GM18526 (cell line): ENCODE measurements around the gene BTC.

ENCODE experiments used
- POLR2A ChIP-seq: IDR thresholded peaks from 3 replicates; pipeline ENCODE4 v1.6.1; 2011; ENCODE audit not compliant: insufficient read length; ENCODE audit errors: extremely low read depth

Gene BTC

GRCh38 chr4:74772106-74772505 lies 22.2 kb downstream of the BTC start:
- no peak for TF ChIP-seq POLR2A

GRCh38 chr4:74770226-74770910 lies 24.0 kb downstream of the BTC start:
- TF ChIP-seq POLR2A: no peak

GRCh38 chr4:74768857-74769525 lies 25.3 kb downstream of the BTC start:
- TF ChIP-seq POLR2A: no peak

- no peak for TF ChIP-seq POLR2A
These were observed 30.2 kb downstream of the BTC start for GRCh38 chr4:74764119-74764518.

- TF ChIP-seq POLR2A: no peak
These were observed 35.7 kb downstream of the BTC start for GRCh38 chr4:74758551-74759145.

- TF ChIP-seq POLR2A: no peak
These were observed 37.2 kb downstream of the BTC start for GRCh38 chr4:74757136-74757535.

- no peak for TF ChIP-seq POLR2A
These were observed 38.8 kb downstream of the BTC start for GRCh38 chr4:74755486-74755885.

GRCh38 chr4:74754218-74754617 lies 40.1 kb downstream of the BTC start:
- no peak for TF ChIP-seq POLR2A

GRCh38 chr4:74752798-74753197 lies 41.5 kb downstream of the BTC start:
- no peak for TF ChIP-seq POLR2A

GRCh38 chr4:74751856-74752255 lies 42.5 kb downstream of the BTC start:
- no peak for TF ChIP-seq POLR2A

- TF ChIP-seq POLR2A: no peak
These were observed 43.1 kb downstream of the BTC start for GRCh38 chr4:74751247-74751646.

- TF ChIP-seq POLR2A: no peak
These were observed 52.1 kb downstream of the BTC start for GRCh38 chr4:74742185-74742584.

GRCh38 chr4:74738464-74739143 lies 55.7 kb downstream of the BTC start:
- no peak for TF ChIP-seq POLR2A

- no peak for TF ChIP-seq POLR2A
These were observed 59.3 kb downstream of the BTC start for GRCh38 chr4:74734995-74735394.

- TF ChIP-seq POLR2A: no peak
These were observed 60.6 kb downstream of the BTC start for GRCh38 chr4:74733756-74734155.

- no peak for TF ChIP-seq POLR2A
These were observed 69.3 kb downstream of the BTC start for GRCh38 chr4:74724979-74725378.
